H1 (cell line): Measurements from ENCODE around the gene OR10A4.

Source experiments
- JUN ChIP-seq: IDR thresholded peaks from 2 replicates; pipeline ENCODE4 v1.6.1; 2011; ENCODE audit warnings: low read depth, mild to moderate bottlenecking, improper control_type of control experiment, low read length
- YY1 ChIP-seq: IDR thresholded peaks from 2 replicates; pipeline ENCODE4 v1.6.1; 2011; ENCODE audit warnings: low read depth, mild to moderate bottlenecking, low read length

DNA sequence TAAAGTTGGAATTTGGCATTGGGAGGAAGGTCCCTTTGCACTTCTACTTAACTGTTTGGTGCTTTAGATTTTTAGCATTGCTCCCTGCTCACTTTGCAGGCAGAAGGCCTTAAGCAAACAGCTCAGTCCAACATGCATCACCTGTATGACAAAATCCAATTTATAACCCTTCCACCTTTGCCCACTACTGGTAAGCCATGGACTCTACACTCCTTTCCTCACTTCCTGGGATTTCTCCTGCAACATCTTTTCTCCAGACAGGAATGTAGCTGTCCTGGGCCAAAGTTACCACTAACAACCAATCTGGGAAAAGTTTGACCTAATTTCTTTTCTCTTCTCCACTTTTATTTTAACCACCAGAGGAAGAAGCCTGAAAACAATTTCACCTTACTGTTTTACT is 17.7 kb downstream of the OR10A4 start:
- no peak for TF ChIP-seq YY1
- no peak for TF ChIP-seq JUN
